Measurements from ENCODE around the gene DOK7.

DOK7 gene

GRCh38 chr4:3491681-3492405, 28.7 kb downstream of the DOK7 start:
- DNase-seq (ENCODE audit: extremely low spot score) = no peak
- no peak for TF ChIP-seq CTCF (IDR thresholded peaks at IDR 0.05; ENCODE audit: control extremely low read depth, extremely low read depth, low read depth, missing control alignments)
- CTCF ChIA-PET = interaction anchor here (1.7 kb wide), 1 partner anchor 11 kb away, joined by 7 read pairs; no protein-coding TSS in a partner anchor
- POLR2A ChIA-PET = no interaction called here

- ChIA-PET CTCF (interaction anchor here (1.3 to 1.7 kb wide), 2 partner anchors 12 kb away, joined by 7 read pairs; no protein-coding TSS in a partner anchor), POLR2A (no interaction called here)
- no peak for DNase-seq (ENCODE audit: extremely low spot score)
- TF ChIP-seq CTCF (IDR thresholded peaks at IDR 0.05; ENCODE audit: control extremely low read depth, extremely low read depth, low read depth, missing control alignments) = no peak
Measured at GRCh38 chr4:3492741-3493719, 29.9 kb downstream of the DOK7 start.

- ChIA-PET CTCF (interaction anchor here (1.3 kb wide), 1 partner anchor 13 kb away, joined by 7 read pairs; no protein-coding TSS in a partner anchor), POLR2A (no interaction called here)
- TF ChIP-seq CTCF (IDR thresholded peaks at IDR 0.05; ENCODE audit: control extremely low read depth, extremely low read depth, low read depth, missing control alignments) = no peak
- DNase-seq (ENCODE audit: extremely low spot score) = no peak
Measured at GRCh38 chr4:3493720-3494461, 30.8 kb downstream of the DOK7 start.

GRCh38 chr4:3494462-3494871, 31.4 kb downstream of the DOK7 start:
- no peak for TF ChIP-seq CTCF (IDR thresholded peaks at IDR 0.05; ENCODE audit: control extremely low read depth, extremely low read depth, low read depth, missing control alignments)
- no peak for DNase-seq (ENCODE audit: extremely low spot score)
- POLR2A ChIA-PET = no interaction called here
- CTCF ChIA-PET = interaction anchor here (1.3 kb wide), 1 partner anchor 14 kb away, joined by 7 read pairs; no protein-coding TSS in a partner anchor

GRCh38 chr4:3495204-3495975, 32.3 kb downstream of the DOK7 start:
- ChIA-PET CTCF (interaction anchor here (0.8 kb wide), 1 partner anchor 15 kb away, joined by 3 read pairs; no protein-coding TSS in a partner anchor), POLR2A (no interaction called here)
- no peak for DNase-seq (ENCODE audit: extremely low spot score)
- TF ChIP-seq CTCF (IDR thresholded peaks at IDR 0.05; ENCODE audit: control extremely low read depth, extremely low read depth, low read depth, missing control alignments) = no peak

Data from GM10248 (cell line).